Superior temporal gyrus (tissue), 1 donor: ENCODE measurements around the gene B4GALT5.

Experiments used
- DNase-seq: peaks from one replicate; pipeline ENCODE4 v3.0.0-alpha.2; 2016; ENCODE audit errors: extremely low spot score

The B4GALT5 gene

DNA sequence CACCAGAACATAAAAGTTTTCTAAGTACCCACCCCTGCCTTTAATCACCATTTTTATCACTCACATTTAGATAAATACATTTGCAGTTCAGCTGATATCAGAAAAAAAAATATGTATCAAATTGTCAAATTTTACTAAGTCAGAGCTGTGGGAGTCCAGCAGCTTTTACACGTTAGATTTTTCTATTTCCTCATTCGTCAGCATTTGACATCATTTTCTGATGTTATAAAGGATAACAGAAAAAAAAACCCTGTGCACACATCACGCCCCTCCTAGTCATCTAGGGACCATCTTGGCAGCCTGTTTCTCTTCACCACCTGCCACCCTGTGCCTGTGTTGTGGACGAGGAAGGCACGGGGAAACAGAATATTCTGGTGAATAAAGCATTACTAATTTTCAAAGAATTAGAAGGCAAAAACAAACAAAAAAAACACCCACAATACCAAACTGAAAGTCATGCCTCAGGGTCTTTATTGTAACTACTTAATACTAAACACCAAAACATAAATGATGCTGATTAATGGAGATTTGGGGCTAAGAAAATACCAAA, 12.4 kb downstream of the B4GALT5 start:
- no peak for DNase-seq

DNA sequence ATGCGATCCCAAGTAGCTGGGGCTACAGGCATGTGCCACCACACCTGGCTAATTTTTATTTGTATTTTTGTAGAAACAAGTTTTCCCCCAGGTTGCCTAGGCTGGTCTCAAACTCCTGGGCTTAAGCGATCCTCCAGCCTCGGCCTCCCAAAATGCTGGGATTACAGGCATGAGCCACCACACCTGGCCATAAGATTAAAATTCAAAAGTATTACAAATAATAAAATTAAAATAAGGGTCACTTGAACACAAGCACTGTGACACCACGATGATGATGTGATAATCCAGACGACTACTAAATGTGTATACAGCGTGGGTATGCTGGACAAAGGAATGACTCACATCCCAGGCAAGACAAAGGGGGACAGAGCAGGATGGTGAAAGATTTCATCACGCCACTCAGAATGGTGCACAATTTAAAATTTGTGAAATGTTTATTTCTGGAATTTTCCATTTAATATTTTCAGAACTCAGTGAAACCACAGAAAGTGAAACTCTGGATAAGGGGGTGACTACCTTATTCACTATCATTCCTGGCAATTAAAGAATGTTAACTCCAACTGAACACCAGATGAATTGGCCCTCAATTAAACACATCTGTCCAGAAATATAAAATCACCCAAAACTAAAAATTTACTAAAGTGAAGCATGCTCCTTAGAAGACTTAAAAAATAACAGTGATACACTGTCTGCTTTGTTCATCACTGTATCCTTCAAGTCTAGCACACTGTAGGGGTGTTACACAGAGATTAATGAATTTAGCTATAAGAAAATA, 13.1 kb downstream of the B4GALT5 start:
- DNase-seq, result no peak

DNA sequence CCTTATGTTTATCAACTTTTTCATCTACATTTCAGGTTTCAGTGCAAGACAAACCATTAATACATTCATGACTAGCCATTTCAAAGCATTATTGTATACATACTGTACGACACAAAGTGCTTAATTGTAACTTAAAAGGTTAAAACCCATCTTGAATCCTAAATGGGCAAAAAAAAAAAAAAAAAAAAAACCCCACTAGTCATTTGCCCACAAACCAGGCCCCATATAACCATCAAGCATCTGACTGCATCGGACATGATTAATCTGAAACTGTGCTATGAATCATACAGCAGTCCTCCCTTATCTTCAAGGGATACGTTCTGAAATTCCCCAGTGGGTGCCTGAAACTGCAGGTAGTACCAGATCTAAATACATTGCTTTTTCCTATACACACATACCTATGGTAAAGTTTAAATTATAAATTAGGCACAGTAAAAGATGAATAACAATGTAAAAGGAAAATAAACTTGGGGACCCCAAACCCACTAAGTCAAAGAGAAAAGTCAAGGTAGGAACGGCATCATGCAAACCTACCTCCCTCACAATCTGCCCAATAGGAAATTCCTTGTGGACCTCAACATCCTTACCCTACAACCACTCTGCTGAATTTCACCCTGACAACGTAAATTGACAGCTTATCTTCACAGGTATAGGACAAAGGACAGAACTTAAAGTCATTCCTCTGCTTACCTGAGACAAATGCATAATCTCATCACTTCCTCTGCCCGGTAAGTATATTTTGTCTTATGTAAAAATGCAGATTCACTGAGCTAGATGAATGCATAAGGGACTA, 14.3 kb downstream of the B4GALT5 start:
- no peak for DNase-seq

DNA sequence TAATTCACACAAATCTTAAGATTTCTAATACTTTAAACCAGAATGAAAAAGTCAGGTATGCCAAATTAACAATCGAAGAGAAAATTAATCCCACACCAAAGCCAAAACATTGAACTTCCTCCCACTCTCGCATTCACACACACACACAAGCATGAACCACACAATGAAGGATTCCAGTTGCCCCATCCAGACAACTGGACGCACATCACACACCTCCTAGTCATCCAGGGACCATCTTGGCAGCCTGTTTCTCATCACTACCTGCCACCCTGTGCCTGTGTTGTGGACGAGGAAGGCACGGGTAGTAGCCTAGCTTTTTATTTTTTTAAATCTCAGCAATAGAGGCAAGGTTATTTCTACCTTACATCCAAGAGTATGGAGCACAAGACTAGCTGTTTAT, 15.2 kb downstream of the B4GALT5 start:
- no peak for DNase-seq

DNA sequence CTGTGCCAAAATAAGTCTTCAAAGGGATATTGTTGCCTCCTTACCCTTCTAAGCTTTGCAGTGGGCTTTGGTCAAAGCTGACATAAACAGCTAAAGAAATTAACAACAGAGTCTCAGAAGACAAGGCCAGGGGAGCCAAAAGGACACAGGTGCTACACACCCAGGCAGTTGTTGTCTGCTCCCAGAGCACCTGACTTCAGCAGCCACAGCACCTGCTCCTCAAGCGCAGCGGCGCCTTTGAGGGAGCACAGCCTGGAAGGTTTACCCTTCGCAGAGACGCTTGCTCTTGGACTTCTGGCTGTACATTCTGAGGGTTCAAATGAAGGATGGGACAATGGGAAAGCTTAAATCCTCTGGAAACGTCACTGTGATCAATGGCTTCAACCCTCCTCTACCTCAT, 16.6 kb downstream of the B4GALT5 start:
- peak; percentile 32 for DNase-seq

DNA sequence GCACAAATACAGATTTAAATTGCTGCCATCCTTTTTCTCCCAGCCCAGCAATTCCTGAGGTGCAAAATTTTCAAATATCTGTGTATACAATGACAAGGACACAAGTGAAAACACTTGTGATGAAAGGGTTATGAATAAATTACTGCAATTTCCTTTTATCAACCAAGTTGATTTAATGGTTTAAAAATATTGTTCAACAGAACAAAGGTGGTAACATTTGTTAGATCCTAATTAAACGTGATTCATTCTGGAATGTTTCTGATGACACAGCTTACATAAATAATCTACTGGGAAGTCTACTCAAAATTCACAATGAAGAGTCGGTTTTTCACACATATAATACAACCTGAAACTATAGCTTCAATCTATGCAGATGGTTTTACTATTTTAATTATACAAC, 17.1 kb downstream of the B4GALT5 start:
- DNase-seq, result no peak

DNA sequence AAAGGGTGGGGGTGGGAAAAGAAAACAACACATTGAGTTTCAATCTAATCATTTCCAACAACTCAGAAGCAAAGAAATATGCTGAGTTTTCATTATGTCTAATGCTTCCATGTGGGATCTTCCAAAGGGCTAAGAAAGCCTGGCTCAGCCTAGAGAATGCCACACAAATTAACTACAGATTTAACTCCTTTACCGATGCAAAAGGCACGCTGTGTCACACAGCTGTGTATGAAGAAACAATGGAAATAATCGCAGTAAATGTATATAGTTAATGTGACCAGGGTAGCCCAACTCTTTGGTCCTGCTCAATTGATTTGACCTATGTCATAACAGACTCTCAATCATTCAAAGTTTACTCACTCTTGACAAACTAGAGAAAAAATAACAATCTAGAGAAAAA, 17.8 kb downstream of the B4GALT5 start:
- no peak for DNase-seq

DNA sequence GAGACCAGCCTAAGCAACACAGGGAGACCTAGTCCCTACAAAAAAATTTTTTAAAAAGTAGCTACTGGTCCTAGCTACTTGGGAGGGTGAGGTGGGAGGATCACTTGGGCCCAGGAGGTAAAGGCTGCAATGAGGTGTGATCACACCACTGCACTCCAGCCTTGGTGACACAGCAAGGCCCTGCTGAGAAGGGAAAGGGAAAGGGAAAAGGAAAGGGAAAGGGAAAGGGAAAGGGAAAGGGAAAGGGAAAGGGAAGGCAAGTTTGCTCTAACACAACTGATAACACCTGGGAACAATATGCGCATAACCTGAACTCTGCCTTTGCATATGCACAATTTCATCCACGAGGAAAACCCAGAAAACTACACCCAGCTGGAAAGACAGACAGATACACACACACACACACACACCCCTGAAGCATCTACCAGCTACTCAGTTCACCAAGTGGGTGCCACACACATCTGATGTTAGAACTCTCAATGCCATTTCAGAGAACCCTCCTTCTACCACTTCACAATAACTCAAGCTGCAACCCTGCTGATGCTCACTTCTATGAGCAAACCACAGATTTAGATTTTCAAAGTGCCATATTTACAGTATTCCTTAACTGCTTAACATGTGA, 19.1 kb downstream of the B4GALT5 start:
- no peak for DNase-seq

DNA sequence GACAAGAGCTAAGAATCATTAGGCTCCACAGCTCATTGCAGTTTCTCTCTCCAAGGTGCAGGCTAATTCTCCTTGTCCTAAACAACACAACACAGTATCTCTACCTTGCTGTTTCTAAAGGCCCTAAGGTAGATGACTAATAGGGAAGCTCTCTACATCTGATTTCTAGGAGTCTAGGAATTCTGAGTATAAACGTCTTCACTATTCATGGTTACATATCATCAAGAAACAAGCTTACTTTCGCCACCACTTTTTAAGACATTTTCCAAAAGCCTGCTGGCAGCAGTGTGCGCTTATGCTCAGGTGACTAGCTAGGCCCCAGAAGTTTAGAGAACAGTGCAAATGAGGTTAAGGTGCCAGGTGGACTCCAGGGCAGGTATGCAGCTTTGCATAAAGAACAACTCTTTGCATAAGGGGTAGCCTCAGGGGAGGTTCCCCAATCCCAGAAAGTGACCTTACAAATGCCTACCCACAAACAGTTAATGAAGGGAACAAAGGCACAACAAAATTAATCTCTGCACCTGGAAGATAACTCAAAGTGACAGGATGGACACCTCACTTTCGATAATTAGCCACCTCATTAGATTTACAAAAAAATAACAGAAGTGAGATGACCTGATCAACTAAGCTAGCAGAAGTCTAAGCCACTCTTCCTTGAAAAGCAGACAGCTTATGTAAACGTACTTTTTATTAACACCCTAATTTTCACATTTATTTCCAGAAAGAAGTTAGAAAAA, 20.1 kb downstream of the B4GALT5 start:
- DNase-seq, result no peak

DNA sequence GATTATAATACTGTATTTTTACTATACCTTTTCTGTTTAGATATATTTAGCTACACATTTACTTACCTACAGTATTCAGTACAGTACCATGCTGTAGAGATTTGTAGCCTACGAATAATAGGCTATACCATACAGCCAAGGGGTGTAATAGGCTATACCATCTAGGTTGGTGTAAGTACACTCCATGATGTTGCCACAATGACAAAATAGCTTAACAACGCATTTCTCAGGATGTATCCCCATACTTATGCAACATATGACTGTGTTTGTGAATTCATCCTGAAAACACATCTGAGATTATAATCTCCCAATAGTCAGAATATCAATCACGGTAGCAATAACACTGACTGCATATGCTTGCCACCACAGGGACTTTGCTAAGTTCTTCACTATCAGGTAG, 20.7 kb downstream of the B4GALT5 start:
- DNase-seq, result no peak

DNA sequence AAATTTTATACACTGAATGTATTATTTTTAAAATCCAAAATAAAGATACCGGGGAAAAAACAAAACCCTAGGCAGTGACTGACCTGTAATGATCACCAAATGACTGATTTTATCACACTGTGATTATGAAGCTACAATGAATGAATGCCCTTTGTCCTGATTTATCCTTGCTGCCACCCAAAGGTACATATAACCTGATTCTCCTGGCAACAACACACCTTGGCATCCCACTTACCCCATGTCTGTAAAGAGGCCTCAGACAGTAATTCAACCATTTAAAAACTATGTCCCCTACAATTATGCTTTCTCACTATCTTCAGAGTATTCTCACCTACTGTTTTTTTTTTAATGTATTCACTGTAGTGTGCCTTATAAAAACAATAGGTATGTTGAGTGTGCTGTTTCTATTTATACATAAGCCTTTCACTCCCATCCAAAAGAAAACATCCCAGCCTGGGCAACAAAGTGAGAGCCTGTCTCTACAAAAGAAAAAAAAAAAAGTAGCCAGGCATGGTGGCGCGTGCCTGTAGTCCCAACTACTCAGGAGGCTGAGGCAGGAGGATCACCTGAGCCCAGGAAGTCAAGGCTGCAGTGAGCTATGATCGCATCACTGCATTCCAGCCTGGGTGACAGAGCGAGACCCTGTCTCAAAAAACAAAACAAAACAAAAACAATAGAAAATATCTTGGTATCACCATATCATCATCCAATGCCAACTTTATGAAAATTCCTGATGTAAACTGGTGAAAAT, 21.7 kb downstream of the B4GALT5 start:
- no peak for DNase-seq

DNA sequence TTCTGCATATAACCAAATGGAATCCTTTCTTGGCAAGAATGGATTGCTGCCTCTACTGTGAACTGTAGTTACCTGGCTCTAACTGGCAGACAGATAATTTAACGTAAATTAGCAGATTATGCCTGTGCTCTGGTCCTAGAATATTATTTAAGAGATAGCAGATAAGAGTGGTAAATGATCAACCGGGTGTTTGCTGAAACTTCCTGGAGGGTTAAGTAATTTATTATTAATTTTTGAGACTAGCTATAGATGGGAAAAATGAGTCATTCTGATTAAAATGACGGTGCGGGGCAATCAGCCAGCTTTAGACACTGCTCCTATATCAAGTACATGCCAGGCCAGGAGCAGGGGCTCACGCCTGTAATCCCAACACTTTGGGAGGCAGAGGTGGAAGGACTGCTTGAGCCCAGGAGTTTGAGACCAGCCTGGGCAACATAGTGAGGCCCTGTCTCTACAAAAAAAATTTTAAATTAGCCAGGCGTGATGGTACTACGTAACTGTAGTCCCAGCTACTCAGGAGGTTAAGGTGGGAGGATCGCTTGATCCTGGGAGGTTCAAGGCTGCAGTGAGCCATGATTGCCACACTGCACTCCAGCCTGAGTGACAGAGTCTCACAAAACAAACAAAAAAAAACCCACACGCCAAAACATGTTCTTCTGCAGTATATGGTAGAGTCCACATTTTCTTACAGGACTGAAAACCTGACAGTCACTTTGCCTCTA, 22.6 kb downstream of the B4GALT5 start:
- no peak for DNase-seq

DNA sequence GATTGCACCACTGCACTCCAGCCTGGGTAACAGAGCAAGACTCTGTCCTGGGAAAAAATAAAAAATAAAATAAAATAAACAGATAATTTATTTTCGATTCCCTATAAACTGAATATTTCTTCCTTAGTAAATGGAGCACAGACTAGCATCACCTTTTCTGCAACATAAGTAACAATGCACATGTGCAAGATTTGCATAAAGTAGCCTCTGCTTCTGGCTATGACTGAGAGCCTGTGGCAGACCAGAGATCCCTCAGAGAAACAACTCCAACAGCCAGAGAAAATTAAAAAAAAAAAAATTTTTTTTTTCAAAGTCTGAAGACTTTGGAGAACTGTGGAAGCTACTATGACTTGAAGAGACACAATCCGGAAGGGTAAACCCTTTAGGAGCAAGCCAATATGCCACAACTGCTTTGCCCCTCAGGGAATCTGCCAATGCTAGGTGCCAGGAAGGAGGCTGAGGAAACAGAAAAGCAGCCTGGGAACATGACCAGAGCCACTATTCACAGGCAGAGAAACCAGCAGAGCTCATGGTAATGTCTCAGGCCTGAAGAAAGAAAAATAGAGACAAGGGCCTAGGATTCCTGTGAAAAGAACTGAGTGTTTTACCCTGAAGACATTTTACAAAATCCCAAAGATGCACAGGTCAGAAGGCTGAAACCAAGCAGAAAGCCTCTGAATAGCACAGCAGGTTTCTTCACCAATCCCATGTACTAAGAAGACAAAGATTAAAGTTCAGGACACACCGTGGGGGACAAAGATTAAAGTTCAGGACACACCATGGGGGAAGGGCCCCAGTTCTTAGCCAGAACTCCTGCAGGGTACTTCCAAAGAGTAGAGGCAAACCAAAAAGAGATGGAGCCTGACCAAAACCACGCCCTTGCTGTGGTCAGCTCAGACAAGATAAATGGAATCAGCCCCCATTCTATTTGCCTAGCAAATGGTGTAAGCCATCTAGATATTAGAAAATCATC, 25.8 kb downstream of the B4GALT5 start:
- DNase-seq, result no peak

DNA sequence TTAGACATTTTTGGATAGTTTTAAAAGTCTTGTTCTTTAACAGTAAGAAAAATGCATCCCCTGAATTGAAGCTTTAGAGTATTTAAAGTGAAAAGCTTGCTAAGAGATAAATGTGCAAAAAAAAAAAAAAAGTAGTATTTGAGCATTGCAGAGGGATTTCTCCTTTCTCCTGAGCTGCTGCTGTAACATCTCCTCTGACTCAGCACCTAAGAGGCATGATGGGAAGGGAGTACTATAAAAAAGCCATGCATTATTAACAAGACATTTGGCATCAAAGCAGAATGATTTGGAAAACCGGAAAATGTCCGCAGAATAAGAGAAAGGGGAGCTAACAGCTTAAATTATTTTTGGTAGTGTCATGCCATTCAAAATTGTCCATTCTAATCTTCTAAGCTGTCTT, 27.9 kb downstream of the B4GALT5 start:
- DNase-seq, result peak; percentile 70

DNA sequence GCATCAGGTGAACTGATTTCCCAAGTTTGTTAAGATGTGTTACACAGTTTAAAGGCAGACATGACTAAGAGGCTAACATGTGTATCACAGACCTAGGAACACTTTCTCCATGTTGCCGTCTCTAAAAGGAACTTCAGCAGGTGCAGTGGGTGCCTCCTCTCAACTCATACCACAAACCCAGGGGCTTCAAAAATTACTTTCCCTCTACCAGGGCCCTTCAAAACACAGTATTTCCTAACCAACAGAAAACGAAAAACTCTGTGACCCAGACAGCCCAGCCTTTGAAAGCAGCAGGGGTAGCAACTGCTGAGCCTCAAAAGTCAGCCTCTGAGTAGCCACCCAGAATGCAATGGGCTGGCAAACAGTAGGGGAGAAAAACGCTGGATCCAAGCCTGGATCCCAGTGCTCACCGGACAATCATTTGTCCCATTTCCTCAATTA, 28.5 kb downstream of the B4GALT5 start:
- peak; percentile 72 for DNase-seq

DNA sequence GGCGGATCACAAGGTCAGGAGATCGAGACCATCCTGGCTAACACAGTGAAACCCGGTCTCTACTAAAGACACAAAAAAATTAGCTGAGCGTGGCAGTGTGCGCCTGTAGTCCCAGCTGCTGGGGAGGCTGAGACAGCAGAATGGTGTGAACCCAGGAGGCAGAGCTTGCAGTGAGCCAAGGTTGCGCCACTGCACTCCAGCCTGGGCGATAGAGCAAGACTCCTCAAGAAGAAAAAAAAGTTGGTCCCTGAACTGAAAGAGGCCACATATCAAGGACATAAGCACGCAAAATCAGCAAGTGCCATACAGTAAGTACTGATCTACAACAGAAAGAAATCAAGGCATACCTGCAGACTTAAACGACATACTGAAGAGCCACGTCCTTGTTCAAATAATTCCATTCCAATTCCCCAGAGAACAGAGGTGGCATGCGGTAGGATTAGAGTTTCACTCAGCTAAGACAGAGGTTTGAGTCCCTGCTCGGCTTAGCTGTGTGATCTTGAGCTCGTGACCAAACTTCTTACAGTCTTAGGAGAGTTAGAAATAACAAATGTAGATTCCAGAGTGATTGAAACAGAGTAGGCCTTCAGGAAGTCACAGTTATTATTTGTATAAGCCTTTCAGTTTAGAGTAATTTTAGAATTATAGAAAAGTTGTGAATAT, 29.2 kb downstream of the B4GALT5 start:
- no peak for DNase-seq

DNA sequence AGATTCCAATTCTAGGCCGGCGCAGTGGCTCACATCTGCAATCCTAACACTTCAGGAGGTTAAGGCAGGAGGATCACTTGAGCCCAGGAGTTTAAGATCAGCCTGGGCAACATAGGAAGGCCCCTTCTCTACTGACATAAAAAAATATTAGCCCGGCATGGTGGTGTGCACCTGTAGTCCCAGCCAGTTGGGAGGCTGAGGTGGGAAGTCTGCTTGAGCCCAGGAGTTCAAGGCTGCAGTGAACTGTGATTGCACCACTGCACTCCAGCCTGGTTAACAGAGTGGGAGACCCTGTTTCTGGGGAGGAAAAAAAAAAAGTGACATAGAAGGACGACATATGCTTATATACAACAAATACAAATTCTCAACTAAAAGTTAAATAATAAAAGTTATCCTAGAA, 30.9 kb downstream of the B4GALT5 start:
- DNase-seq, result no peak

DNA sequence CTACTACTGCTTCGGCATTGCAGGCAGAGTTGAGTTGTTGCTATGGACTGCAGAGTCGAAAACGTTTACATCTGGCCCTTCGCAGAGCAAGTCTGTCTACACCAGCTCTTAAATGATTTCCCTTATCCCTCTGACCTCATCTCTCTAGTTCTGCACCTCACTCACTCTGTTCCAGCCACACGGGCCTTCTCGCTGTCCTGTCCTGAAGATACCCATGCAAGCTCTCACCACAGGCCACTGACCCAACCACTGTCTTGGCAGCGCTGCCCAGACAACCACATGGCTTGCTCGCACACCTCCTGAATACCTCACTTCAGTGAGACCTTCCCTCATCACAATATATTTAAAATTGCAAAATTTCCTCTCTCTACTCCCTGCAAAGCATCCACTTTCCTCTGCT, 31.4 kb downstream of the B4GALT5 start:
- no peak for DNase-seq

DNA sequence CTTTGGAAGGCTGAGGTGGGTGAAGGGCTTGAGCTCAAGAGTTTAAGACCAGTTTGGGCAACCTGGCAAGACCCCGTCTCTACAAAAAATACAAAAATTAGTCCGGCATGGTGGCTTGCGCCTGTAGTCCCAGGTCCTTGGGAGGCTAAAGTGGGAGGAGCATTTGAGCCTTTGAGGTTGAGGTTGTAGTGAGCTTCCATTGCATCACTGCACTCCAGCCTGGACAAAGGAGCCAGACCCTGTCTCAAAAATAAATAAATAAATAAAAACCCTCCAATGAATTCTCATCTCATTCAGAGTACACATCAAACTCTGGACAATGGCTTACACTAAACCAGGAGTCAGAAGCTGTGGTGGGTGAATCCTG, 31.8 kb downstream of the B4GALT5 start:
- DNase-seq, result no peak
